ENCODE measurements around the gene ELOVL2. TPM values are rescaled to one million over a fixed set of nuclear protein-coding genes. Genes with fewer than 3 reads are reported as not detected.
"Not testable (repeated sequence)": the region's sequence is repeated elsewhere in the genome, so short reads cannot be mapped to it uniquely, and the experiment has no call there.

Gene ELOVL2
- total and polyA plus RNA-seq, 4 donors = 0.81 to 1.5 TPM; not detected in 2

- 93 to 97% methylated on average over 8 of the region's 8 CpGs for WGBS, 2 donors
- intact Hi-C loops (cut with DNase I) = no loop called here
- DNase-seq (no peak), ATAC-seq (ENCODE audit: low FRiP score) (no peak)
- Histone ChIP-seq H3K27me3 (ENCODE audit: control insufficient read depth in 1 of 2, insufficient read depth in 2 of 2, low read length in 1 of 2) (no peaks in the 10 kb centered on the region), H3K27ac (ENCODE audit: low read depth in 1 of 2, low read length in 2 of 2) (no peak overlapping the region), H3K9me3 (ENCODE audit: control insufficient read depth, low read length) (no peaks in the 10 kb centered on the region), H3K36me3 (ENCODE audit: control insufficient read depth in 1 of 2, insufficient read depth in 2 of 2, low read length in 1 of 2) (no peaks in the 10 kb centered on the region), H3K4me3 (ENCODE audit: low read length in 2 of 2) (no peak overlapping the region), H3K4me1 (ENCODE audit: control insufficient read depth in 1 of 2, insufficient read depth in 2 of 2, low read length in 2 of 2) (no peaks in the 10 kb centered on the region)
Observed at GRCh38 chr6:10993896-10994295, 50.2 kb downstream of the ELOVL2 start.

- Histone ChIP-seq H3K4me3 (ENCODE audit: low read length in 2 of 2) (no peak overlapping the region), H3K4me1 (ENCODE audit: control insufficient read depth in 1 of 2, insufficient read depth in 2 of 2, low read length in 2 of 2) (no peaks in the 10 kb centered on the region), H3K36me3 (ENCODE audit: control insufficient read depth in 1 of 2, insufficient read depth in 2 of 2, low read length in 1 of 2) (no peaks in the 10 kb centered on the region), H3K27ac (ENCODE audit: low read depth in 1 of 2, low read length in 2 of 2) (no peak overlapping the region), H3K9me3 (ENCODE audit: control insufficient read depth, low read length) (no peaks in the 10 kb centered on the region), H3K27me3 (ENCODE audit: control insufficient read depth in 1 of 2, insufficient read depth in 2 of 2, low read length in 1 of 2) (no peaks in the 10 kb centered on the region)
- intact Hi-C loops (cut with DNase I) = no loop called here
- WGBS, 2 donors = 64 to 70% methylated on average over 2 of the region's 2 CpGs
- ATAC-seq (ENCODE audit: low FRiP score) (no peak), DNase-seq (no peak)
Observed at GRCh38 chr6:10991115-10991514, 53.0 kb downstream of the ELOVL2 start.

DNA sequence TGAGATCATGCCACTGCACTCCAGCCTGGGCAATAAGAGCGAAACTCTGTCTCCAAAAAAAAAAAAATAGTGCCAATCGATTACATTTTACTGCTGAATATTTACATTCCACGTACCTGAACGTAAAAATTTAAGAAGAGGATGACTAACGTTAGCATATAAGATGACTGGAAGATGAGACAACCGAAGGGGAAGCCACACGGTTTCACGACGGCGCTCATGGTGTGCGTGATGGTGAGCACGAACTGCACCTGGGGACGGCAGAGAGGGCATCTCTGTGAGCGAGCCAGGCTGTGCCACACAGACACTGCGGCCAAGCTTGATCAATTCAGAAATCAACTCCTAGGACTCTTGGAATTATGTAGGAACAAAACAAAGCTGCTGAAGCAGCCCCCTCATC is 54.5 kb downstream of the ELOVL2 start:
- no peak for ATAC-seq (ENCODE audit: low FRiP score)
- WGBS, 2 donors = 92 to 97% methylated on average over 15 of the region's 15 CpGs
- H3K4me1 ChIP-seq (ENCODE audit: control insufficient read depth in 1 of 2, insufficient read depth in 2 of 2, low read length in 2 of 2) = no peaks in the 10 kb centered on the region
- no peak overlapping the region for H3K4me3 ChIP-seq (ENCODE audit: low read length in 2 of 2)
- H3K36me3 ChIP-seq (ENCODE audit: control insufficient read depth in 1 of 2, insufficient read depth in 2 of 2, low read length in 1 of 2) = no peaks in the 10 kb centered on the region
- intact Hi-C loops (cut with DNase I) = no loop called here
- H3K9me3 ChIP-seq (ENCODE audit: control insufficient read depth, low read length) = no peaks in the 10 kb centered on the region
- DNase-seq = no peak
- no peaks in the 10 kb centered on the region for H3K27me3 ChIP-seq (ENCODE audit: control insufficient read depth in 1 of 2, insufficient read depth in 2 of 2, low read length in 1 of 2)
- no peak overlapping the region for H3K27ac ChIP-seq (ENCODE audit: low read depth in 1 of 2, low read length in 2 of 2)

GRCh38 chr6:10984959-10985358 is 59.1 kb downstream of the ELOVL2 start:
- ATAC-seq (ENCODE audit: low FRiP score); H3K4me3 ChIP-seq (ENCODE audit: low read length in 2 of 2); H3K36me3 ChIP-seq (ENCODE audit: control insufficient read depth in 1 of 2, insufficient read depth in 2 of 2, low read length in 1 of 2); H3K9me3 ChIP-seq (ENCODE audit: control insufficient read depth, low read length); H3K4me1 ChIP-seq (ENCODE audit: control insufficient read depth in 1 of 2, insufficient read depth in 2 of 2, low read length in 2 of 2); intact Hi-C loops (cut with DNase I); H3K27ac ChIP-seq (ENCODE audit: low read depth in 1 of 2, low read length in 2 of 2); H3K27me3 ChIP-seq (ENCODE audit: control insufficient read depth in 1 of 2, insufficient read depth in 2 of 2, low read length in 1 of 2); DNase-seq: not testable (repeated sequence)
- WGBS, 2 donors = 91 to 95% methylated on average over 2 of the region's 2 CpGs

GRCh38 chr6:10981409-10981808 is 62.7 kb downstream of the ELOVL2 start:
- Histone ChIP-seq H3K9me3 (ENCODE audit: control insufficient read depth, low read length) (no peaks in the 10 kb centered on the region), H3K4me1 (ENCODE audit: control insufficient read depth in 1 of 2, insufficient read depth in 2 of 2, low read length in 2 of 2) (no peaks in the 10 kb centered on the region), H3K4me3 (ENCODE audit: low read length in 2 of 2) (no peak overlapping the region), H3K27ac (ENCODE audit: low read depth in 1 of 2, low read length in 2 of 2) (no peak overlapping the region), H3K36me3 (ENCODE audit: control insufficient read depth in 1 of 2, insufficient read depth in 2 of 2, low read length in 1 of 2) (no peaks in the 10 kb centered on the region), H3K27me3 (ENCODE audit: control insufficient read depth in 1 of 2, insufficient read depth in 2 of 2, low read length in 1 of 2) (no peaks in the 10 kb centered on the region)
- ATAC-seq (ENCODE audit: low FRiP score) (no peak), DNase-seq (no peak)
- 74 to 87% methylated on average over 1 of the region's 1 CpG for WGBS, 2 donors
- intact Hi-C loops (cut with DNase I) = no loop called here

DNA sequence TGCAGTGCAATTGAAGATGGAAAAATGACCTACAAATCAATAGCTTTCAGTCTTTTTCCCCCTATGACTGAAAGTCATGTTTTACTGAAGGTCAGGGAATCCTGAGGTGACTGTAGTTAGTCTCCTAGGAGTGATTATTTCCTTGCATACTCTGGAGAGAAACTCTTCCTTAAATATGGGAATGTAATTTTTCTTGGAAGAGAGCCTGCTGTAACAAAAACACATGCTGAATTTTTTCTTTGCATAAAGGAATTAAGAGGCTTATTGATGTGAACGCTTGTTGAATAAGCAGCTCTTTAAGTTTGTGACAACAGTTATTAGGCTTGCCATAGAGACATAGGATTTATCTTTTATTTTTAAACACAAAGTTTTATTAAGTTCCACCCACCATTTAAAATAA is 64.5 kb downstream of the ELOVL2 start:
- Histone ChIP-seq H3K9me3 (ENCODE audit: control insufficient read depth, low read length) (no peaks in the 10 kb centered on the region), H3K27me3 (ENCODE audit: control insufficient read depth in 1 of 2, insufficient read depth in 2 of 2, low read length in 1 of 2) (no peaks in the 10 kb centered on the region), H3K4me3 (ENCODE audit: low read length in 2 of 2) (no peak overlapping the region), H3K27ac (ENCODE audit: low read depth in 1 of 2, low read length in 2 of 2) (no peak overlapping the region), H3K36me3 (ENCODE audit: control insufficient read depth in 1 of 2, insufficient read depth in 2 of 2, low read length in 1 of 2) (no peaks in the 10 kb centered on the region), H3K4me1 (ENCODE audit: control insufficient read depth in 1 of 2, insufficient read depth in 2 of 2, low read length in 2 of 2) (no peaks in the 10 kb centered on the region)
- intact Hi-C loops (cut with DNase I) = no loop called here
- WGBS, 2 donors = 3 to 7% methylated on average over 1 of the region's 1 CpG
- ATAC-seq (ENCODE audit: low FRiP score) = no peak
- no peak for DNase-seq

- Histone ChIP-seq H3K36me3 (ENCODE audit: control insufficient read depth in 1 of 2, insufficient read depth in 2 of 2, low read length in 1 of 2) (no peaks in the 10 kb centered on the region), H3K27ac (ENCODE audit: low read depth in 1 of 2, low read length in 2 of 2) (no peak overlapping the region), H3K9me3 (ENCODE audit: control insufficient read depth, low read length) (no peaks in the 10 kb centered on the region), H3K4me1 (ENCODE audit: control insufficient read depth in 1 of 2, insufficient read depth in 2 of 2, low read length in 2 of 2) (no peaks in the 10 kb centered on the region), H3K27me3 (ENCODE audit: control insufficient read depth in 1 of 2, insufficient read depth in 2 of 2, low read length in 1 of 2) (no peaks in the 10 kb centered on the region), H3K4me3 (ENCODE audit: low read length in 2 of 2) (no peak overlapping the region)
- no peak for DNase-seq
- 92 to 96% methylated on average over 5 of the region's 5 CpGs for WGBS, 2 donors
- intact Hi-C loops (cut with DNase I) = no loop called here
- ATAC-seq (ENCODE audit: low FRiP score) = no peak
Observed at GRCh38 chr6:10977231-10977968, 66.7 kb downstream of the ELOVL2 start.

DNA sequence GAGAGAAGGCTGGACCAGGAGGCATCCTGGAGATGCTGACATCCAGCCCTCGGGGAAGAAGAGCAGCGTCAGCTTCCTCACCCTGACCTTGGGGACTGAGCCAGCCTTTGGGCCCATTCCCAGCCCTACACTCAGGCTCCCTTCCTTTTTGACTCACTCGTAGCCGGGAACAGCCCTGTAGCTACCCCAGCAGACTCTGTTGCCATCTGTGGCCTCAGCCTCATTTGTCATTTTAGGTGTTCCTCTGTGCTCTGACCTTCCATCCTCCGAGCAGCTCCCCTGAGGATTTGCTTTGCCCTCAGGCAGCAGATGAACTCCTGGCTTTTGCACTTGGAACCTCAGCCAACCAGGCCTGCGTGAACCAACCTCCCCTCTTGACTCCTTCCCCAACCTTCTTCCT is 67.5 kb downstream of the ELOVL2 start:
- Histone ChIP-seq H3K9me3 (ENCODE audit: control insufficient read depth, low read length) (no peaks in the 10 kb centered on the region), H3K36me3 (ENCODE audit: control insufficient read depth in 1 of 2, insufficient read depth in 2 of 2, low read length in 1 of 2) (no peaks in the 10 kb centered on the region), H3K27me3 (ENCODE audit: control insufficient read depth in 1 of 2, insufficient read depth in 2 of 2, low read length in 1 of 2) (no peaks in the 10 kb centered on the region), H3K27ac (ENCODE audit: low read depth in 1 of 2, low read length in 2 of 2) (no peak overlapping the region), H3K4me1 (ENCODE audit: control insufficient read depth in 1 of 2, insufficient read depth in 2 of 2, low read length in 2 of 2) (no peaks in the 10 kb centered on the region), H3K4me3 (ENCODE audit: low read length in 2 of 2) (no peak overlapping the region)
- 74 to 75% methylated on average over 6 of the region's 6 CpGs for WGBS, 2 donors
- ATAC-seq (ENCODE audit: low FRiP score) (peak; percentile 29), DNase-seq (no peak)
- intact Hi-C loops (cut with DNase I) = no loop called here

DNA sequence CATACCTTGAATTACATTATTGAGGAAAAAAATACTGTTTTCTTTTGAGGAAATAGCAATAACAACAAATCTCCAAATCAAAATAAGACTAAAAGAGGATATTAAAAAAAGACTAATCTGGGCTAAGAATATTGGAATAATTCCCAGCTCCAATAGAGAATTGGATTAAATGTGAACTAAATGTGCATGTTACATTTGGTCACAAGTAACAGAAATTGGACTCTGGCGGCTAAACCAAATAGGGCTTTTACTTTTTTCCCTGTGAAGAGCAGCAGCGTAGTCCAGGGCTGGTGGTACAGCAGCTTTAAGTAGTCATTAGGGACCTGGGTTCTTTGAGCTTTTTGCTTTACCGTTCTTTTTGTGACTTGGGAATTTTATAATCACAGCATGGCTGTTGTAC is 71.9 kb downstream of the ELOVL2 start:
- H3K27ac ChIP-seq (ENCODE audit: low read depth in 1 of 2, low read length in 2 of 2) = no peak overlapping the region
- 49 to 60% methylated on average over 3 of the region's 3 CpGs for whole genome bisulfite sequencing, 2 donors
- H3K36me3 ChIP-seq (ENCODE audit: control insufficient read depth in 1 of 2, insufficient read depth in 2 of 2, low read length in 1 of 2) = no peaks in the 10 kb centered on the region

More for the DNA sequence above, 71.9 kb downstream of the ELOVL2 start:
- Histone ChIP-seq H3K9me3 (ENCODE audit: control insufficient read depth, low read length) (no peaks in the 10 kb centered on the region), H3K27me3 (ENCODE audit: control insufficient read depth in 1 of 2, insufficient read depth in 2 of 2, low read length in 1 of 2) (no peaks in the 10 kb centered on the region), H3K4me1 (ENCODE audit: control insufficient read depth in 1 of 2, insufficient read depth in 2 of 2, low read length in 2 of 2) (no peaks in the 10 kb centered on the region), H3K4me3 (ENCODE audit: low read length in 2 of 2) (no peak overlapping the region)
- ATAC-seq (ENCODE audit: low FRiP score) (no peak), DNase-seq (no peak)
- intact Hi-C loops (cut with DNase I) = no loop called here

All from aorta (tissue), 5 donors.